ENCODE data around the gene EIF4E2. TPM values are rescaled to one million over a fixed set of nuclear protein-coding genes. Genes with fewer than 3 reads are reported as not detected.

EIF4E2 gene
- total RNA-seq, 1 experiment from 2014 or later = 97.8 TPM

DNA sequence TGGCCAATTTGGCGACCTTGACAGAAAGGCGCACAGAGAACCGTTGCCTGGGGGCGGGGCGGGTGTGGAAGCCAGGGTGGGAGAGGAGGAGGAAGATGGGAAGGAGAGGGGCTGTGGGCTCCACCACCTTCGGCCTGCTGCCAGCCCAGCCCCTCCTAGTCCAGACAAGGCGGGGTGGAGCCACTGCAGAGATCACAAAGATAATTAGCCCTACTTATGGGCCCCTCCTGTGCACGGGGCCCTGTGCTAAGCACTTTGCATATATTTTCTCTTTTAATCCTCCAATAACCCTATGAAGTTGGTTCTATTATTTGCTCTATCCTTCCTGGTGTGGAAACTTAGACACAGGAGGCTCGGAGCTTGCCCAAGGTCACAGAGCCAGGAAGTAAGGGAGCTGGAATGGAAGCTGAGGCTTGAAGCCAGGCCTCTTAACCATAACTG lies 49.1 kb upstream of the EIF4E2 start:
- CTCF ChIA-PET = interaction anchor here (0.6 to 3.2 kb wide), 9 partner anchors 14 to 787 kb away, joined by 3 to 33 read pairs (median 3); no protein-coding TSS in a partner anchor
- no peak for DNase-seq (ENCODE audit: low spot score)
- peaks cover 22% of the 10 kb centered on the region for H3K4me1 Mint-ChIP-seq
- peaks cover 45% of the 10 kb centered on the region for H3K27me3 Mint-ChIP-seq (ENCODE audit: low read depth)
- TF ChIP-seq SMAD3 (CRISPR knock-in tag; IDR thresholded peaks at IDR 0.05; ENCODE audit: borderline replicate concordance) = no peak
- no peak for TF ChIP-seq ZNF138 (CRISPR knock-in tag; conservative IDR thresholded peaks at IDR 0.05)
- TF ChIP-seq, protein P1, sequence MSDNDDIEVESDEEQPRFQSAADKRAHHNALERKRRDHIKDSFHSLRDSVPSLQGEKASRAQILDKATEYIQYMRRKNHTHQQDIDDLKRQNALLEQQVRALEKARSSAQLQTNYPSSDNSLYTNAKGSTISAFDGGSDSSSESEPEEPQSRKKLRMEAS (CRISPR knock-in tag; IDR thresholded peaks at IDR 0.05) = no peak
- TF ChIP-seq, protein P2, sequence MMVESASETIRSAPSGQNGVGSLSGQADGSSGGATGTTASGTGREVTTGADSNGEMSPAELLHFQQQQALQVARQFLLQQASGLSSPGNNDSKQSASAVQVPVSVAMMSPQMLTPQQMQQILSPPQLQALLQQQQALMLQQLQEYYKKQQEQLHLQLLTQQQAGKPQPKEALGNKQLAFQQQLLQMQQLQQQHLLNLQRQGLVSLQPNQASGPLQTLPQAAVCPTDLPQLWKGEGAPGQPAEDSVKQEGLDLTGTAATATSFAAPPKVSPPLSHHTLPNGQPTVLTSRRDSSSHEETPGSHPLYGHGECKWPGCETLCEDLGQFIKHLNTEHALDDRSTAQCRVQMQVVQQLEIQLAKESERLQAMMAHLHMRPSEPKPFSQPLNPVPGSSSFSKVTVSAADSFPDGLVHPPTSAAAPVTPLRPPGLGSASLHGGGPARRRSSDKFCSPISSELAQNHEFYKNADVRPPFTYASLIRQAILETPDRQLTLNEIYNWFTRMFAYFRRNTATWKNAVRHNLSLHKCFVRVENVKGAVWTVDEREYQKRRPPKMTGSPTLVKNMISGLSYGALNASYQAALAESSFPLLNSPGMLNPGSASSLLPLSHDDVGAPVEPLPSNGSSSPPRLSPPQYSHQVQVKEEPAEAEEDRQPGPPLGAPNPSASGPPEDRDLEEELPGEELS (CRISPR knock-in tag; IDR thresholded peaks at IDR 0.05) = no peak
- no peak for TF ChIP-seq FOXK1 (CRISPR knock-in tag; IDR thresholded peaks at IDR 0.05)
- no peak for TF ChIP-seq ZNF671 (CRISPR knock-in tag; IDR thresholded peaks at IDR 0.05)
- TF ChIP-seq ARID4B (CRISPR knock-in tag; IDR thresholded peaks at IDR 0.05; ENCODE audit: borderline replicate concordance) = no peak
- TF ChIP-seq GABPB1 (CRISPR knock-in tag; IDR thresholded peaks at IDR 0.05) = no peak
- no peak for TF ChIP-seq USF1 (CRISPR knock-in tag; IDR thresholded peaks at IDR 0.05)
- no peak for TF ChIP-seq E2F5 (CRISPR knock-in tag; IDR thresholded peaks at IDR 0.05)
- TF ChIP-seq EMX1 (CRISPR knock-in tag; IDR thresholded peaks at IDR 0.05) = no peak
- no peak for TF ChIP-seq NR3C1 (CRISPR knock-in tag; conservative IDR thresholded peaks at IDR 0.05; ENCODE audit: low read depth)
- no peak for TF ChIP-seq ZNF263 (CRISPR knock-in tag; IDR thresholded peaks at IDR 0.05; ENCODE audit: low read depth)
- no peak for ATAC-seq
- H3K27ac Mint-ChIP-seq = no peak overlapping the region
- POLR2A ChIA-PET = interaction anchor here (1.2 kb wide), 1 partner anchor 22 kb away, joined by 4 read pairs; no protein-coding TSS in a partner anchor
- no peaks in the 10 kb centered on the region for H3K9me3 Mint-ChIP-seq
- no peak overlapping the region for H3K4me3 Mint-ChIP-seq
- H3K36me3 Mint-ChIP-seq = no peaks in the 10 kb centered on the region

GRCh38 chr2:232501794-232502390 lies 48.6 kb upstream of the EIF4E2 start:
- ChIA-PET CTCF (interaction anchor here (0.6 to 3.2 kb wide), 8 partner anchors 14 to 160 kb away, joined by 3 to 33 read pairs (median 4); no protein-coding TSS in a partner anchor), POLR2A (interaction anchor here (1.0 to 1.2 kb wide), 2 partner anchors 22 to 49 kb away, joined by 3 to 4 read pairs; partner anchors contain the start of genes EIF4E2 and TIGD1)
- H3K4me3 Mint-ChIP-seq = peak overlapping the region; percentile 95
- no peak for TF ChIP-seq TP53 (CRISPR knock-in tag; IDR thresholded peaks at IDR 0.05)
- TF ChIP-seq OVOL2 (CRISPR knock-in tag; IDR thresholded peaks at IDR 0.05; ENCODE audit: borderline replicate concordance) = no peak
- TF ChIP-seq, protein P2 (CRISPR knock-in tag; IDR thresholded peaks at IDR 0.05) = no peak
- TF ChIP-seq, protein P3, sequence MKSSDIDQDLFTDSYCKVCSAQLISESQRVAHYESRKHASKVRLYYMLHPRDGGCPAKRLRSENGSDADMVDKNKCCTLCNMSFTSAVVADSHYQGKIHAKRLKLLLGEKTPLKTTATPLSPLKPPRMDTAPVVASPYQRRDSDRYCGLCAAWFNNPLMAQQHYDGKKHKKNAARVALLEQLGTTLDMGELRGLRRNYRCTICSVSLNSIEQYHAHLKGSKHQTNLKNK (CRISPR knock-in tag; IDR thresholded peaks at IDR 0.05) = no peak
- TF ChIP-seq, protein P4, sequence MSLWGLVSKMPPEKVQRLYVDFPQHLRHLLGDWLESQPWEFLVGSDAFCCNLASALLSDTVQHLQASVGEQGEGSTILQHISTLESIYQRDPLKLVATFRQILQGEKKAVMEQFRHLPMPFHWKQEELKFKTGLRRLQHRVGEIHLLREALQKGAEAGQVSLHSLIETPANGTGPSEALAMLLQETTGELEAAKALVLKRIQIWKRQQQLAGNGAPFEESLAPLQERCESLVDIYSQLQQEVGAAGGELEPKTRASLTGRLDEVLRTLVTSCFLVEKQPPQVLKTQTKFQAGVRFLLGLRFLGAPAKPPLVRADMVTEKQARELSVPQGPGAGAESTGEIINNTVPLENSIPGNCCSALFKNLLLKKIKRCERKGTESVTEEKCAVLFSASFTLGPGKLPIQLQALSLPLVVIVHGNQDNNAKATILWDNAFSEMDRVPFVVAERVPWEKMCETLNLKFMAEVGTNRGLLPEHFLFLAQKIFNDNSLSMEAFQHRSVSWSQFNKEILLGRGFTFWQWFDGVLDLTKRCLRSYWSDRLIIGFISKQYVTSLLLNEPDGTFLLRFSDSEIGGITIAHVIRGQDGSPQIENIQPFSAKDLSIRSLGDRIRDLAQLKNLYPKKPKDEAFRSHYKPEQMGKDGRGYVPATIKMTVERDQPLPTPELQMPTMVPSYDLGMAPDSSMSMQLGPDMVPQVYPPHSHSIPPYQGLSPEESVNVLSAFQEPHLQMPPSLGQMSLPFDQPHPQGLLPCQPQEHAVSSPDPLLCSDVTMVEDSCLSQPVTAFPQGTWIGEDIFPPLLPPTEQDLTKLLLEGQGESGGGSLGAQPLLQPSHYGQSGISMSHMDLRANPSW (CRISPR knock-in tag; conservative IDR thresholded peaks at IDR 0.05; ENCODE audit: low read depth) = no peak
- TF ChIP-seq ZNF232 (CRISPR knock-in tag; IDR thresholded peaks at IDR 0.05) = no peak
- TF ChIP-seq MYBL2 (CRISPR knock-in tag; IDR thresholded peaks at IDR 0.05) = no peak
- H3K36me3 Mint-ChIP-seq = no peaks in the 10 kb centered on the region
- ATAC-seq (no peak), DNase-seq (ENCODE audit: low spot score) (no peak)
- H3K27me3 Mint-ChIP-seq (ENCODE audit: low read depth) = peaks cover 50% of the 10 kb centered on the region
- no peaks in the 10 kb centered on the region for H3K9me3 Mint-ChIP-seq
- no peak overlapping the region for H3K27ac Mint-ChIP-seq
- H3K4me1 Mint-ChIP-seq = peaks cover 22% of the 10 kb centered on the region

Measured in WTC11 (cell line).